GM19239 (cell line): ENCODE results near the gene PRSS56.
"Not testable (repeated sequence)": the region's sequence is repeated elsewhere in the genome, so short reads cannot be mapped to it uniquely, and the experiment has no call there.

ENCODE experiments used
- DNase-seq: peaks from one replicate; pipeline ENCODE4 v3.0.0; 2011; ENCODE audit warnings: low spot score; ENCODE audit not compliant: insufficient read length
- FAIRE-seq: peaks from 2 replicates; lab custom pipeline; 2011; peaks lifted over from hg19 to GRCh38; lab: Jason Lieb, UNC

The PRSS56 gene

GRCh38 chr2:232523402-232523681, 3.2 kb downstream of the PRSS56 start:
- FAIRE-seq (no peak), DNase-seq (no peak)

GRCh38 chr2:232523682-232524597, 3.8 kb downstream of the PRSS56 start:
- FAIRE-seq (no peak), DNase-seq (peak; percentile 50)

GRCh38 chr2:232524771-232525170, 4.6 kb downstream of the PRSS56 start:
- FAIRE-seq: no peak
- DNase-seq: no peak

GRCh38 chr2:232525199-232525598, 5.0 kb downstream of the PRSS56 start:
- FAIRE-seq: no peak
- DNase-seq: no peak

- DNase-seq: no peak
- no peak for FAIRE-seq
Observed at GRCh38 chr2:232525791-232526371, 5.7 kb downstream of the PRSS56 start, which contains the start of gene CHRND. Gene CHRND (plus strand): TSS chr2:232526160. CDS start chr2:232526216, 56 bp downstream.

GRCh38 chr2:232526372-232526941, 6.3 kb downstream of the PRSS56 start:
- DNase-seq: no peak
- FAIRE-seq: no peak

- FAIRE-seq (no peak), DNase-seq (no peak)
Observed at GRCh38 chr2:232527905-232528470, 7.8 kb downstream of the PRSS56 start.

GRCh38 chr2:232528746-232529460, 8.7 kb downstream of the PRSS56 start:
- DNase-seq: no peak
- no peak for FAIRE-seq

GRCh38 chr2:232529806-232530547, 9.8 kb downstream of the PRSS56 start:
- FAIRE-seq: no peak
- no peak for DNase-seq

GRCh38 chr2:232530626-232531260, 10.6 kb downstream of the PRSS56 start:
- DNase-seq: no peak
- FAIRE-seq: no peak

- FAIRE-seq (no peak), DNase-seq (no peak)
Observed at GRCh38 chr2:232532419-232532818, 12.2 kb downstream of the PRSS56 start.

- not testable (repeated sequence) for FAIRE-seq, DNase-seq
Observed at GRCh38 chr2:232532821-232533220, 12.6 kb downstream of the PRSS56 start.

GRCh38 chr2:232533944-232534710, 13.9 kb downstream of the PRSS56 start:
- FAIRE-seq: no peak
- DNase-seq: no peak

GRCh38 chr2:232534940-232535651, 14.9 kb downstream of the PRSS56 start:
- FAIRE-seq: no peak
- no peak for DNase-seq

GRCh38 chr2:232535761-232536530, 15.8 kb downstream of the PRSS56 start:
- FAIRE-seq (no peak), DNase-seq (no peak)

- DNase-seq (no peak), FAIRE-seq (no peak)
Observed at GRCh38 chr2:232537079-232537478, 16.9 kb downstream of the PRSS56 start.

GRCh38 chr2:232537499-232537898, 17.3 kb downstream of the PRSS56 start:
- DNase-seq (no peak), FAIRE-seq (no peak)
